Pons (tissue), 1 donor: ENCODE data around the gene KIF2C.
A peak's percentile ranks its signal among the peaks of the same experiment; 100 is the strongest.
"Not testable (repeated sequence)": the region's sequence is repeated elsewhere in the genome, so short reads cannot be mapped to it uniquely, and the experiment has no call there.

ENCODE experiments used
- DNase-seq: peaks from one replicate; pipeline ENCODE4 v3.0.0-alpha.2; 2016; ENCODE audit warnings: low spot score

The KIF2C gene

DNA sequence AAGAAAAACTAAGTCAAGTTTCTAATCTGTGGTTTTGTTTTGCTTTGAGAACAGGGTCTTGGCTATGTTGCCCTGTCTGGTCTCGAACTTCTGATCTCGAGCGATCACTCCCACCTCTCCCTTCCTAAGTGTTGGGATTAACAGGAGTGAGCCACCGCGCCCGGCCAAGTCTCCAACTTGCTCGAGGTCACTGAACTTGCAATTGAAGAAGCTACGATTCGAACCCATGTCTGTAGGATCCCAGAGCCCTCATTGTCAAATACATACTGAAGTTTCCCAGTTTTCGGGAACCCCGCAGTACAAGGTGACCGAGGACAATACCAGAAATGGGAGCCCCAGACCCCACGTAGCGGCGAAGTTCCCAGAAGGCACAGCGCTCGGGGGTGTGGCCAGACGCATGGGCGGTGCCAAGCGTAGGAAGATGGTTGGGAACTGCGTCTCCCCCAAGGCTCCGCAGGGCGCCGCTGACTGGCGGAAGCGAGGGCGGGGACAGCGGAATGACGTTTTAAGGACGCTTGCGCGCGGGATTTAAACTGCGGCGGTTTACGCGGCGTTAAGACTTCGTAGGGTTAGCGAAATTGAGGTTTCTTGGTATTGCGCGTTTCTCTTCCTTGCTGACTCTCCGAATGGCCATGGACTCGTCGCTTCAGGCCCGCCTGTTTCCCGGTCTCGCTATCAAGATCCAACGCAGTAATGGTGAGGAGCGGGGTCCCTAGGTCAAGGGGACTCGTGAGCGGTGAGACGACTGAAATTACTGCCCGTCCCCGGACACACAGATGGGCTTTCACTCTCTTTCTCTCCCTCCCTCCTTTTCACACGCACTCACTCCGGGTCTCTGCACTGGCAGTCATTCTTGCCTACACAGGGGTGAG lies at the start of gene KIF2C:
TSS of gene KIF2C (plus strand) at position 531 of the 872 bp plus-strand sequence. CDS start at position 627, 96 bp downstream.
- DNase-seq, result peak; percentile 96

DNA sequence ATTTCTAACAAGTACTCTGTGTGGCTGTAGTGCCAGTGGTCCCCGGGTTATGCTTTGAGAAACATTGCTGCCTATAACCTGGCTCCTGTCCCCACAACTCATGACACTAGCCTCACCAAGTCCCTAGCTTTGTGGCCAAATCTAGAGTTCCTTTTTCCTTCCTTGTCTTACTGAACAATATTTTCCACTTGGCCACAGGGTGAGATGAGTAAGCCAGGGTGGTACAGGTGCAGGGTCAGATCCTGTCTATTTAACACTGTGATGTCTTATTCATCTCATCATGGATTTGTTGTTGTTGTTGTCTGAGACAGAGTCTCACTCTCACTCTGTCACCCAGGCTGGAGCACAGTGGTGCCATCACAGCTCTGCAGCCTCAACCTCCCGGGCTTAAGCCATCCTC lies 46.5 kb upstream of the KIF2C start:
- no peak for DNase-seq

DNA sequence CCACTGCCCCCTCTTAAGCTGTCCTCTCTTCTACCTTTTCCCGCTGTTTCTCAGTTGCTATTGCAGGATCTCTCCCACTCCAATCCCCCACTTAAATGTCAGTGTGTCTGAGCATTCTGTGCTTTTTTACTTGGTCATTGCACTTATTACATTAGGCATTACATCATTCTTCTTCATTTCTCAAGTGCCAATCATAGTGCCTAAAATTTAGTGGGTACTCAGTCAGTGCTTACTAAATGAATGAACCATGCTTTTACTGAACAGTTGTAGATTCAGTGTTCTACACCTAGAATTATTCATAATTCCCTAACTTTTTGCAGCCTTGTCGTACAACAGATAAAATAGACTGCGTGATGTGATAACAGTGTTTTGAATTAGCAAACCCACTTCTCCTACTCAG lies 45.7 kb upstream of the KIF2C start:
- no peak for DNase-seq

DNA sequence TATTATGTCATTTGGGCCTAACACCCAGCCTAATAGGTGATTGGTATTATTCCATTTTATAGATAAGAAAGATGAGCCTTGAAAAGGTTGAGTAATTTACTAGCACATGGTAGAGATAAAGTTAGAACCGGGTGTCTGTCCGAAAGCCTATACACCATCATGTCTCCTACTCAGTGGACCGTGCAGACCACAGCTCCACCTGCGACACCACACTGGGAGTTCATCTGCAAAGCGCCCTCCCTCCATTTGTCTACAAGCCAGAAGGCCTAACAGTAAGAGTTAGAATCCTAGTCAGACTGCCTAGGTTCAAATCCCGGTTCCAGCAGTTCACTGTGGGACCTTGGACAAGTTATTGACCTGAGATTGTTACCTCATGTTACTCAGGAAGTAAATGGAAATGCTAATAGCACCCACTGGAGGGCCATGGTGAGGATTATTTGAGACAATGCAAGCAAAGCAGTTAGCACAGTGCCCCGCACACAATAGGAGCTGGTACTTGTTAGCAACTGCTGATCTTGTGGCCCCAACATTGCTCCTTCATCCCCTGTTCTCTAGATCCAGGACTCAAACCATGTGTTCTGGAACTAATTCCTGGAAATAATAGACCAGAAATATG lies 44.7 kb upstream of the KIF2C start:
- DNase-seq, result no peak

DNA sequence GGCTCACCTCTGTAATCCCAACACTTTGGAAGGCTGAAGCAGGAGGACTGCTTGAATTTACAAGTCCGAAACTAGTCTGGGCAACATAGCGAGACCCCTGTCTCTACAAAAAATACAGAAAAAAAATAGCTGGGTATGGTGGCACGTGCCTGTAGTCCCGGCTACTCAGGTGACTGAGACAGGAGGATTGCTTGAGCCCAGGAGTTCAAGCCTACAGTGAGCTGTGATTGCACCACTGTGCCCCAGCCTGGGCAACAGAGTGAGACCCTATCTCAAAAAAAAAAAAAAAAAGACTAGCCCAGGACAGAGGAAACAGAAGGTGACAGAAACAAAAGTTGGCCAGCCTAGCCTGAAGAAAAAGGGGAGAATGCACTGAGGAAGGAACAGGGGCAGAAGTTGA lies 44.0 kb upstream of the KIF2C start:
- no peak for DNase-seq

DNA sequence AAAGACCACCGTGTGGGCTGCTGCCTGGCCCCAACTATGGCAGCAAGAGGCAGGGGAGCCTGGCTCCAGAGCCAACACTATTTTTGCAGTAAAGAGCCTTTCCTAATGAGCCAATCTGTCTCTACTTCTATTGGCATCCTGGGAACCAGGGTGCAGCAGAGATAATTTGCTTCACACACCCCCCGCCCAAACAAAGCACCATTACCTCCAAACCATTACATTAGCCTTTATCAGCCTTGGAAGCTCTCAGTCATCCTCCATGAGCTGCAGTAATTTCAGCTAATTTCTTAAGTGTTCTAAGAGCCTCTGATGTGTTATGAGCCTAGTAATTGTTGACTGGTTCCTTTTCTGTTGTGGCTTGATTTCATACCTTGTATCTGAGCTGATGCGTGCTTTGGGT lies 43.5 kb upstream of the KIF2C start:
- no peak for DNase-seq

DNA sequence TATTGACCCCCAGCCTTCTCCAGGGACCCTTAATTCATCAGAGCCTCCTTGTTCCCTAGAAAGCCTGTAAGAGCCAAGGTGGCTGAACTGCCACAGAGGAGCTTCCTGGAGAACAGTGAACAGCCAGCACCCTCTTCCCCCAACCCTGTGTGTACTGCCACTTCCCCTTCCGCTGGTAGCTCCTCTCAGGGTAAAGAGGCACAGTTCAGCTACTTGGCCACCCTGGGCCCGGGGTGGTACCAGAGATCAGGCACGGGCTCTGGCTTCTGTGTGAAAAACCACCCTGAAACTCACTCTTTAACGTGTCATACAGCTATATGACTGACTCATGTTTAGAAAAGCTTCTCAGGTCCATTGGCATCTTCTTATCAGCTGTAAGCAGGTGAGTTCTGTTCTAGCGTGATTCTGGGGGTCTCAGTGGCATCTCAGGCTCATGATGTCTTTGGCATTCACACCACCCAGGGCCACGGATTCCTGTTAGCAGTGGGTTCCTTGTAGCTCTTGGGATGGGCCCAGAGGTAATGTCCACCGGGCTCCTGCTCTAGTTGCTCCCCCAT lies 42.8 kb upstream of the KIF2C start:
- no peak for DNase-seq

DNA sequence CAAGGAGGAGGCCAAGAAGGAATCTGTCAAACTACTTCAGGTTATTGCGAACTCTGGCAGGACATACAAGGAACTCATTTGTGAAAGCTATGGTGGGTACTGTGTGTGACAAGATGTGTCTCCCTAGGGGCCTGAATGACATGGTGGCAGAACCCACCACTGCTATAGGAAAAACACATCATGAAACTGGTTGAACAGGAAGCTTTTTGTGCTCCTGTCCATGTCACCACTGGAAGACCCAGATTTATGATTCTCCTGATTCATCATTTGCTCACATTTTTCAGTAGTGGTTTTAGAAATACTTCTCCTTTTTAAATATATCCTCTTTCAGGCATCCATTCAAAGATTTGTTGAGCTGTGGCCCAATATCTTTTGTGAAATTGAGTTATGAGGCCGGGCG lies 41.5 kb upstream of the KIF2C start:
- no peak for DNase-seq

DNA sequence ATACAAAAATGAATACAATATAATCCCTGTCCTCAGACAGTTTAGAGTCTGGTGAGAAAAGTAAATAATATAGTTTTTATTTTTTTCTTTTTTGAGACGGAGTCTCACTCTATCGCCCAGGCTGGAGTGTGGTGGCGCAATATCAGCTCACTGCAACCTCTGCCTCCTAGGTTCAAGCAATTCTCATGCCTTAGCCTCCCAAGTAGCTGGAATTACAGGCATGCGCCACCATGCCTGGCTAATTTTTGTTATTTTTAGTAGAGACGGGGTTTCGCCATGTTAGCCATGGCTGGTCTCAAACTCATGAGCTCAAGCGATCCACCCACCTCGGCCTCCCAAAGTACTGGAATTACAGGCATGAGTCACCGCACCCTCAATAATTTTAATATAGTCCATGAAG lies 40.3 kb upstream of the KIF2C start:
- DNase-seq, result not testable (repeated sequence)

DNA sequence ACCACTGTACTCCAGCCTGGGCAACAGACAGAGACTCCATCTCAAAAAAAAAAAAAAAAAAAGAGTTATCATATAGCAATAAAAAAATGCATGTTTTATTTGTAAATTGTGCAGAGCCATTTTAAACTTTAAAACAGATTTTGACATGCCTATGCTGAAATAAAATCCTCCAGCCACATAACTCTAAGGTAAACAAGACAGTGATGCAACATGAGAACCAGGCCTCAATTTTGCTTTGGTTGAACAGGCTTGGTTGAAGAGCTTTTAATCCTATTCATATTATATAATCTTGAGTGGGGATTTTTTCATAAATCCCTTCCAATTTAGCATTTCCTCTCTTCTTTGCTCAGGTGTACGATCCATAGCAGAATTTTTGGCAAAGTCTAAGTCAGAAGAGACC lies 39.1 kb upstream of the KIF2C start:
- DNase-seq, result no peak

DNA sequence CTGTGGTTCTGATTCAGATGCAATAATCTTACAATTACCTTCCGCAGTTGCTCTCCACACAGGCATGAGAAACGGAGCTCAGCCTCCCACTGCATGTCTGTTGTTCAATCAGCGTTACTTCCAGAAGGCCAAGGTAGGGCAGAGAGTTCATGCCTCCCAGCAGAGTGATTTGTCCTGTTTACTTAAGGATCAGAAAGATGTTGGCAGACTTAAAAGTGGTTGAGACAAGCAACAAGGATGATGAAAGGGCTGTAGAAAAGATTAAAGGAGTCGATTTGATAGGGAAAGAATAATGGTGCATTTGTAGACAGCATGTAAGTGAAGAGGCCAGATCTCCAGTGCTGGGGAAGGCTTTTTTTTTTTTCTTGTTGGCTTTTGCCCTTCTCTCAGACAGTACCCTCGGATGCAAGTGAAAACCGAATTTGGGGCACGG lies 38.5 kb upstream of the KIF2C start:
- no peak for DNase-seq

DNA sequence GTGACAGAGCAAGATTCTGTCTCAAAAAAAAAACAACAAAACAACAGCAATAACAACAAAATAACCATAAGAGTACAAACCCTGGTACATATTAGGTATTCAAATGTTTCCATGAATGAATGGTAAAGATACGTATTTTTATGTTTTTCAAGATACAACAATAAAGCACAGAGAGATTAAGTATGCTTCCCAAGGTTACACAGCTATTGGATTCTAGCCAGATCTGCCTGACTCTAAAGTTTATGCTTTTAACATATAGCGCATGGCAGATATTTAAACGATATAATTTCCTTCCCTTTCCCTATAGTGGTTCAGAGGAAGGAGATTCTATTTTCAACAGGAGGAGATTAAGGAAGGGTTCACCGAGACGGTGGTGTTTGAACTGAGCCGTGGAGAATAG lies 34.2 kb upstream of the KIF2C start:
- no peak for DNase-seq

DNA sequence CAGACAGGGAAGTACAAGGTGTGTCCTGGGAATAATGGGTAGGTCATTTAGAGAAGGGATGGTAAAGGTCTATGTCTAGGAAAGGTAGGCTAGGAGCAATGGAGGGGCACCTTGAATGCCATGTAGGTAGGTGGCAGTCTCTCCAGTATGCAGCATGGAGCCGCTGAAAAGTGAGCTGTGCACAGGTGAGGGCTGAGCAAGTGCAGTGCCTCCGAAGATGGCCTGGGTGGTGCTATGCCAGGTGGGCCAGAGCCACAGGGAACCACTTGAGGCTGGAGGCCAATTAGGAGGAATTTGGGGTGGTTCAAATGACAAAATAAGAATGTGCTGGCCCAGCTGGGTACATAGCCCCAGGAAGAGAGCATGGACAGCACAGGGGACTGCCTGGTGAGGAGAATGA lies 33.7 kb upstream of the KIF2C start:
- no peak for DNase-seq

DNA sequence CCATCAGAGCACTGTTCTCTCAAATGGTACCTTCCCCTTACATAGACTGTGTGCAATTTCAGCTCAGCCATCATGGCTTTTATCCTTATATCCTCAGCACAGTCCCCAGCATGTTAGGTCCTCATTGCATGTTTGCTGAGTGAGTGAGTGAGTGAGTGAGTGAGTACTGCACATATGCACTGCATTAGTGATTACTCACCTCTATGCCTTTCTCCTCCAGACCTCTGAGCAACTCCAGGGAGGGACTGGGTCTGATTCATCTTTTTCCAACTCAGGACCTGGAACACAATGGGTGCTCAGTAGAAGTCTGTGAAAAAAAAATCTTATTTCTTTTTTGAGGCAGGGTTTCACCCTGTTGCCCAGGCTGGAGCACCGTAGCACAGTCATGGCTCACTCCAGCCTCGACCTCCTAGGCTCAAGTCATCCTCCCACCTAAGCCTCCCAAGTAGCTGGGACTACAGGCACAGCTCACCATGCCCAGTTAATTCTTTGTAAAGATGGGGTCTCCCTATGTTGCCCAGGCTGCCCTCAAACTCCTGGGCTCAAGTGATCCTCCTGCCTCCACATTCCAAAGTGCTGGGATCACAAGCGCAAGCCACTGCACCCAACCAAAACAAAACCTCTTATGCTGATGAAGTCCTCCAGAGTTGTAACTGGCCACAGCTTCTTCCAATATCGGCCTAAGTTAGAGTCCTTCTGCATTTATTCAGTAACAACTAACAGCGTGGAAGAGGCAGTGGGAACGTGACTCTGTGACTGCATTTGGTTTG lies 32.3 kb upstream of the KIF2C start:
- no peak for DNase-seq

DNA sequence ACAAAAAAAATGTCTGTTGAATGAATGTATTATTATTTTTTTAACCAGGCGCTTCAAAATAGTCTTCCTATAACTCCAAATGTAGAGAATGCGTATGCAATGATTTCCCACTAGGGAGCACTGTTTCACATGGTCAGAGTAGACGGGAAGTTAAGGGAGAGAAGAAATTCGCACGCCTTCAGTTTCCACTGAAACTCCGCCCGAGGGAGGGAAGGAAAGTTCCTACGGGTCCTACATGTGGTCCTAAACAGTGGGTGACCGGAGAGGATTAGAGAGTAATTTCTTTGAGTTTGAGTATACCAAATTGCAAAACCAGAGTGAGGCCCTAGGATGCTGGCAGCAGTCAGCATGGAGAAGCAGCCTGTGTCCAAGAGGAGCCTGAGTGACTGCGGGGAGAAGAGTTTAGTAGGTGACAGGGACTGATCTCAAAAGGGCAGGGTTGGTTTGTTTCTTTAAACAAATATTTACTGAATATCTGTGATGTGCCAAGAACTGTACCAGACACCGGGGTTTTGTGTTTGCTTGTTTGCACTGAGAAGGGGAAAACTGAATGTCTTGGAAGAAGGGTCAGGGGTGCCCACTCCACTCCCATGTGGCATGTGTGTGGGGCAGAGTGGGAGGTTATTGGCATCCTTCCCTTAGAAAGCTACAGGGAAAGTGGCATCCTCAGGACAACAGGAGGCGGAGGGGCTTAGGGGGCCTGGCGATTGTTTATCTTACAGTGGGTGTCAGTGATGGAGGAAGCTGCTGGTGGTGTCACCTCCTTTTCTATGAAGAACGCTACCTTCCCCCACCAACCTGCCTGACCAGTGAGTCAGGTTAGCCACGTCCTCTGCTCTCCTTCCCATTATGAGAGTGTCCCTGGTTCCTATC lies 31.4 kb upstream of the KIF2C start:
- DNase-seq, result peak; percentile 67

DNA sequence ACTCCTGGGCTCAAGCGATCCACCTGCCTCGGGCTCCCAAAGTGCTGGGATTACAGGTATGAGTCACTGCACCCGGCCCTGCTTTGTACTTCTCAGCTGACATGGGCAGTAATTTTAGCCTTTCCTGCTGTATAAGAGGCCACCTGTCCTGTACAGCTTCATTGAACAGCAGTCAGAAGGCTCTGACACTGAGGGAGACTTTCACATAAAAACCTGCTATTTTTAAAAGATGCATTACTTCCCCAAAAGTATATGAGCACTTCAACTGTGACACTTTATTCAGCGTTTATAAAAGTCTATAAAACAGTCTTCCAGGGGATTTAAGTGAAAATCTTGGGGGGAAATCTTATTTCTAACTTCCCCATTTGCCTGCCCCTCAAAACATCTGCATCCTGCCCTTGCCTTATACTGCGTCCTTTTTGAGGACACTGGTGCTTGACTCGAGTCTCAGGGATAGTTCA lies 26.3 kb upstream of the KIF2C start:
- no peak for DNase-seq

DNA sequence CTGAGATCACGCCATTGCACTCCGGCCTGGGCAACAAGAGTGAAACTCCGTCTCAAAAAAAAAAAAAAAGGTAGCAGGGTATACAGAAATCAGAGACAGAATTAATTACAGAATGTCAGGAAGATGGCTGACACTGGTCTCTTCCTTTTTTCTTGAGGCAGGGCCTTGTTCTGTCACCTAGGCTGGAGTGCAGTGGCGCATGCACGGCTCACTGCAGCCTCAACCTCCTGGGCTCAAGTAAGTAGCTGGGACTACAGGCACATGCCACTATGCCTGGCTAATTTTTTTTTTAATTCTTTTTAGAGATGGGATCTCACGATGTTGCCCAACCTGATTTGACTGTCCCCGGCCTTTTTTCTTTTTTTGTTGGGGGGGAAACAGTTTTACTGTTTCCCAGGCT lies 25.1 kb upstream of the KIF2C start:
- no peak for DNase-seq

DNA sequence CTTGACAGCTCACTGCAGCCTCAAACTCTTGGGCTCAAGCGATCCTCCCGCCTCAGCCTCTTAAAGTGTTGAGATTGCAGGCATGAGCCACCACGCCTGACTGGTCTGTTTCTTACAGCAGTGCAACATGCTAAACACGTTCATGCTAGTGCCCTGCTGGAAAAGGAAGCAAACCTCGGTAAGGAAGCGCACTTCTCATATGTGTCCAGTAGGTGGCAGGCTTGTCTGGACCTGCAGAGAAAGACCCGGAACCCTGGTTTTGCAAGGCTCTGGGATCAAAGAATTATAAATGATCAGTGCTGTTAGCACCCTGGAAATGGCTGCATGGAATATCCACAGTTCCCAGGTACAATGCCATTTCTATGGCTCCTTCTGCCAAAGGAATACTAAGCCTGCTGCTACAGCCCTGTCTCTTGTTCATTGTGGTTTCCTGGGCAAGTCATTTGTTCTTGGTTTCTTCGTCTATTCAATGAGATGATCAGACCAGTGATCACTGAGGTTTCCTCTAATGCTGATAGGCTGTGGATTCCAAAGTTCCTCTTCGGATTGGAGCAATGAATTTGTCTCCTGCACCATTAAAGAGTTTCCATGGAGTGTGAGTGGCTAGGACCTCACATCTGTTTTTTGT lies 24.6 kb upstream of the KIF2C start:
- peak; percentile 82 for DNase-seq

DNA sequence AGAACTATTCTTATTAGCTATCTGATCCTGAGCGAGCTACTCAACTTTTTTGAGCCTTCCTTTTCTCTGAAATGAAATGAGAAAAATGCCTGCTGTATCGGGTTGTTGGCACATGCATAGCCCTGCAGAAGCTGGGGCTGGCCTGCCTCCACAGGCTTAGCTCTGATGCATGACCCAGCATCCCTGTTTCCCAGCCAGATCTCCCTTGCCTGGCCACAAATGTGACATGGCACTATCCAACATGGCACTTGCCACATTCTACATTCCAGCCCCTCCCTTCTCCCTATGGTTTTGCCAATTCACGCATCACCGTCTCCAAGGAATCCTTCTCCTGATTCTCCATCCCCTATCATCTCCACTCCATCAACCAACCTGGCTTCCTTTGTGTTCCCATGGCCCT lies 22.5 kb upstream of the KIF2C start:
- DNase-seq, result no peak

DNA sequence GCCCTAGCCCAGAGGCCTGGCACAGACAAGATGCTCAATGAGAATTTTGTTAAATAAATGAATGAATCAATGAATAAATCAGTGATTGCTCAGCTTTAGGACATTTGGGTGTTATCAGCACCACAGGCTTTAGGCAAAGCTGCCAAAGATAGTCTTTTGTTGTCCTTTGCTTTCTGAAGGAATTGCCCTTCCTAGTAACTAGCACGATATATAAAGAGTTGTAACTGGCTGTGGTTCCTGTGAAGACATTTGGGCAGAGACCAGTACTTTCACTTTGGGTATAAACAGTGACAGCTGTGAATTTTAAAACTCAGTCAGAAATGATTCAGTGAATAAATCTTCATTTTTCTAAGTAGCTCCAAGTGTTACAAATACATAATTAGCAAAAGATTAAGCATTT lies 22.0 kb upstream of the KIF2C start:
- no peak for DNase-seq

DNA sequence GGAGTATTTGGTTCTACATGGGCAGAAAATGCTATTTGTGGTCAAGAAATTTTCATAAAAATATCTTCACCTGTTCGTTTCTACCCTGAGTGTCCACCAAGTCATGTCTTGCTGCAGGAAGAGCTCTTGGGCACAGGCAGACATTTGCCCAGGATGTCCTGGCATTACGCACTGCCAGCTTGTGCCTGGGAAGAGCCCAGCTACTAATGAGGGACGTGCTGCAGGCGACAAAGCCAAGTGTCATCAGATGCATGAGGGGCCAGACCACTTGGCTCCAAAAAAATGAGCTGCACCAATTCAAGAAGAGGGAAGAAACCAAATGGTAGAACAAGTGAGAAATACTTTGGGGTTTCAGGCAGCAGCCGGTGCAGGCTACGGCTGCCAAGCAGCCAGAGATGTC lies 21.5 kb upstream of the KIF2C start:
- no peak for DNase-seq
